ENCODE results near the gene UNC5CL. TPM values are rescaled to one million over a fixed set of nuclear protein-coding genes. Genes with fewer than 3 reads are reported as not detected.

The UNC5CL gene
- 1 to 10 TPM in 1 of 4 donors, under 1 TPM in 3; 0.07 to 1.2 (median 0.37) TPM for total RNA-seq

- H3K9me3 ChIP-seq, result no peaks in the 10 kb centered on the region
- TF ChIP-seq POLR2AphosphoS5 (IDR thresholded peaks at IDR 0.05) (no peak), CTCF (IDR thresholded peaks at IDR 0.05) (peak in 3 of 4 experiments; percentile 15 to 67 (median 34)), EP300 (IDR thresholded peaks at IDR 0.05) (no peak), POLR2A (IDR thresholded peaks at IDR 0.05) (no peak)
- no peaks in the 10 kb centered on the region for H3K4me1 ChIP-seq
- no peak within 1 kb of the TSS for H3K4me3 ChIP-seq
- WGBS, 2 donors (ENCODE audit: low coverage in 1 of 2), result 80 to 100% methylated on average over 1 to 2 of the region's 10 CpGs
- peaks cover 0 to 7% of the 10 kb centered on the region in 2 donors for H3K36me3 ChIP-seq
- ATAC-seq, result no peak
- no peak within 1 kb of the TSS for H3K27ac ChIP-seq
- H3K27me3 ChIP-seq, result no peaks in the 10 kb centered on the region
Measured at GRCh38 chr6:41039060-41039998, at the start of gene UNC5CL. Gene UNC5CL, minus strand, starts transcription at chr6:41039221. Its CDS starts 4,147 bp downstream, at chr6:41035074.

GRCh38 chr6:41088451-41088850, 49.4 kb upstream of the UNC5CL start:
- no peak for TF ChIP-seq POLR2A (IDR thresholded peaks at IDR 0.05)
- TF ChIP-seq CTCF (IDR thresholded peaks at IDR 0.05), result no peak
- no peak for TF ChIP-seq EP300 (IDR thresholded peaks at IDR 0.05)
- no peak for TF ChIP-seq POLR2AphosphoS5 (IDR thresholded peaks at IDR 0.05)
- no peak for ATAC-seq
- Histone ChIP-seq H3K27me3 (no peaks in the 10 kb centered on the region), H3K36me3 (peaks cover 2 to 98% of the 10 kb centered on the region in 2 donors), H3K4me3 (no peak overlapping the region), H3K4me1 (no peaks in the 10 kb centered on the region), H3K27ac (no peak overlapping the region), H3K9me3 (no peaks in the 10 kb centered on the region)
- 85 to 92% methylated on average over 4 of the region's 4 CpGs for WGBS, 2 donors (ENCODE audit: low coverage in 1 of 2)

GRCh38 chr6:41085182-41085581, 46.2 kb upstream of the UNC5CL start:
- Histone ChIP-seq H3K9me3 (no peaks in the 10 kb centered on the region), H3K27ac (no peak overlapping the region), H3K27me3 (no peaks in the 10 kb centered on the region), H3K4me1 (no peaks in the 10 kb centered on the region), H3K36me3 (peaks cover 0 to 94% of the 10 kb centered on the region in 2 donors), H3K4me3 (no peak overlapping the region)
- ATAC-seq, result no peak
- TF ChIP-seq CTCF (IDR thresholded peaks at IDR 0.05) (no peak), POLR2A (IDR thresholded peaks at IDR 0.05) (no peak), POLR2AphosphoS5 (IDR thresholded peaks at IDR 0.05) (no peak), EP300 (IDR thresholded peaks at IDR 0.05) (no peak)

DNA sequence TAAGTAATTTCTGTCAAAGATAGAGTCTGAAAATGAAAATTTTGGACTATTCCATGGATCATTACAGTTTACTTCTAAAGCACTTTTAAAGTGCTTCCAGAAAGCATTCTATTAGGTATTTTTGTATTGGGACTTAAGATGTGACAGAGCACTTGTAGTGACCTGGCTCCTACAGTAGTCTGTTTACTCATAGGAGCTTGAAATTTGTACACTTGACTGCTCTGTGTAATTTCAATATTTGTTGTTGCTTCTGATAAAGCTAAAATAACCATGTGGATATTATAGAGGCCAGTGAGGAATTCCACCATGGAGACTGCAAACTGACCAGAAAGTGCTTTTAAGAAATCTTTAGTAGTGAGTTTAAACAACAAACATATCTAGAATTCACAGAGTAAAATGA, 44.1 kb upstream of the UNC5CL start:
- no peak for ATAC-seq
- H3K36me3 ChIP-seq, result peaks cover 0 to 88% of the 10 kb centered on the region in 2 donors

More for the DNA sequence above, 44.1 kb upstream of the UNC5CL start:
- no peaks in the 10 kb centered on the region for H3K4me1 ChIP-seq
- H3K9me3 ChIP-seq, result no peaks in the 10 kb centered on the region
- H3K4me3 ChIP-seq, result no peak overlapping the region
- TF ChIP-seq POLR2A (IDR thresholded peaks at IDR 0.05), result no peak
- no peak for TF ChIP-seq POLR2AphosphoS5 (IDR thresholded peaks at IDR 0.05)
- TF ChIP-seq EP300 (IDR thresholded peaks at IDR 0.05), result no peak
- no peak for TF ChIP-seq CTCF (IDR thresholded peaks at IDR 0.05)
- no peaks in the 10 kb centered on the region for H3K27me3 ChIP-seq
- no peak overlapping the region for H3K27ac ChIP-seq

All from gastroesophageal sphincter (tissue), 4 donors.